SKM-1 (cell line): ENCODE results near the gene RELCH.
"Not testable (repeated sequence)": the region's sequence is repeated elsewhere in the genome, so short reads cannot be mapped to it uniquely, and the experiment has no call there.

ENCODE experiments used
- DNase-seq: peaks from one replicate; lab custom pipeline; 2025; ENCODE audit not compliant: unreplicated experiment; lab: John Stamatoyannopoulos, UW

Gene RELCH

GRCh38 chr18:62186774-62187542 is at the start of gene RELCH, which contains the start of gene PIGN:
RELCH (plus strand) TSS chr18:62187255; CDS start chr18:62187506, 251 bp downstream.
PIGN (minus strand) TSS chr18:62187056; CDS start chr18:62161353, 25,703 bp downstream.
- peak; percentile 96 for DNase-seq

- no peak for DNase-seq
Observed at GRCh38 chr18:62138461-62139235, 48.4 kb upstream of the RELCH start.

- DNase-seq: no peak
Observed at GRCh38 chr18:62140259-62140658, 46.8 kb upstream of the RELCH start.

- DNase-seq: no peak
Observed at GRCh38 chr18:62144338-62144737, 42.7 kb upstream of the RELCH start.

- no peak for DNase-seq
Observed at GRCh38 chr18:62151068-62151771, 35.8 kb upstream of the RELCH start.

- no peak for DNase-seq
Observed at GRCh38 chr18:62152844-62153243, 34.2 kb upstream of the RELCH start.

- no peak for DNase-seq
Observed at GRCh38 chr18:62157843-62158242, 29.2 kb upstream of the RELCH start.

GRCh38 chr18:62164310-62164709 is 22.7 kb upstream of the RELCH start:
- DNase-seq: no peak

- DNase-seq: no peak
Observed at GRCh38 chr18:62164855-62165487, 22.1 kb upstream of the RELCH start.

- no peak for DNase-seq
Observed at GRCh38 chr18:62165583-62165982, 21.5 kb upstream of the RELCH start.

GRCh38 chr18:62166524-62166923 is 20.5 kb upstream of the RELCH start:
- DNase-seq: not testable (repeated sequence)

- no peak for DNase-seq
Observed at GRCh38 chr18:62170857-62171256, 16.2 kb upstream of the RELCH start.

- no peak for DNase-seq
Observed at GRCh38 chr18:62172298-62172697, 14.8 kb upstream of the RELCH start.

GRCh38 chr18:62175521-62175920 is 11.5 kb upstream of the RELCH start:
- DNase-seq: no peak

GRCh38 chr18:62177271-62177670 is 9.8 kb upstream of the RELCH start:
- DNase-seq: no peak

GRCh38 chr18:62179213-62179612 is 7.8 kb upstream of the RELCH start:
- no peak for DNase-seq

- DNase-seq: no peak
Observed at GRCh38 chr18:62182220-62182619, 4.8 kb upstream of the RELCH start.

GRCh38 chr18:62183578-62184195 is 3.4 kb upstream of the RELCH start:
- peak; percentile 38 for DNase-seq

- DNase-seq: no peak
Observed at GRCh38 chr18:62186499-62186773, 619 bp upstream of the RELCH start.

- no peak for DNase-seq
Observed at GRCh38 chr18:62187543-62188510, 772 bp downstream of the RELCH start.
